Heart left ventricle (tissue), 16 donors: Measurements from ENCODE around the gene EXOC4. TPM values are rescaled to one million over a fixed set of nuclear protein-coding genes. Genes with fewer than 3 reads are reported as not detected.

Experiments
- ATAC-seq, 4 donors: fragments of 200-7000 bp; cut with Tn5 transposase; one replicate each; pipeline ENCODE4 v1.9.1; 2020 to 2022; ENCODE audit warnings: moderate library complexity in 4 of 4, mild to moderate bottlenecking in 3 of 4, moderate number of reproducible peaks in 1 of 4
- DNase-seq, 5 donors: peaks; one replicate each; pipeline ENCODE4 v3.0.0-alpha.2; 2020
- H3K27ac ChIP-seq, 12 donors: fragments of 200-600 bp; sonication (generic) in 4 of 12; one replicate each; pipeline versions ENCODE4 v1.5.0 to v1.8.0; 2016 to 2022; ENCODE audit warnings: mild to moderate bottlenecking in 2 of 12
- H3K27me3 ChIP-seq, 9 donors: fragments of 200-600 bp; sonication (generic) in 2 of 9; one replicate each; pipeline versions ENCODE4 v1.5.1 to v1.8.0; 2016 to 2022; ENCODE audit warnings: mild to moderate bottlenecking in 3 of 9
- H3K36me3 ChIP-seq, 9 donors: fragments of 200-600 bp; sonication (generic) in 2 of 9; one replicate each; pipeline versions ENCODE4 v1.5.0 to v1.8.0; 2018 to 2022; ENCODE audit warnings: mild to moderate bottlenecking in 2 of 9
- H3K4me1 ChIP-seq, 12 donors: fragments of 200-600 bp; sonication (generic) in 4 of 12; one replicate each; pipeline versions ENCODE4 v1.5.0 to v1.8.0; 2016 to 2022; ENCODE audit warnings: mild to moderate bottlenecking in 3 of 12
- H3K4me3 ChIP-seq, 12 donors: fragments of 200-600 bp; sonication (generic) in 4 of 12; one replicate each; pipeline versions ENCODE4 v1.5.0 to v1.8.0; 2017 to 2022; ENCODE audit warnings: mild to moderate bottlenecking in 9 of 12, moderate library complexity in 4 of 12
- H3K9me3 ChIP-seq, 12 donors: fragments of 200-600 bp; sonication (generic) in 4 of 12; one replicate each; pipeline versions ENCODE4 v1.5.0 to v1.8.0; 2016 to 2022; ENCODE audit warnings: mild to moderate bottlenecking in 1 of 12
- CTCF ChIP-seq, 12 donors: fragments of 200-600 bp; sonication (generic) in 4 of 12; IDR thresholded peaks; one replicate each; pipeline versions ENCODE4 v1.5.0 to v1.8.0; 2018 to 2022; ENCODE audit warnings: antibody characterized with exemption in 12 of 12, mild to moderate bottlenecking in 5 of 12
- POLR2A ChIP-seq, 2 donors: fragments of 450-650 bp; IDR thresholded peaks; one replicate each; pipeline ENCODE4 v1.6.1; 2017; ENCODE audit warnings: antibody characterized with exemption in 2 of 2, mild to moderate bottlenecking in 2 of 2, moderate library complexity in 2 of 2
- WGBS, 4 donors: extraction: QIAGEN DNeasy Blood & Tissue Kit in 2 of 4; methylation state at CpG; one replicate each; pipeline versions ENCODE4 v1.1.5 to v1.1.7; 2013 to 2018; 5-methylcytosine and 5-hydroxymethylcytosine counted together
- intact Hi-C, 10 donors: fragments of 100-400 bp; cut with DNase I; formaldehyde crosslinking; loops; one replicate each; pipeline versions ENCODE4 v1.11.1 to v1.14.2; 2022
- polyA plus RNA-seq, 2 donors: library from polyadenylated mRNA; stranded (reverse); fragments of 200-250 nt; gene quantifications; one replicate each; pipeline ENCODE4 v1.2.3, GENCODE V29; 2013
- total RNA-seq, 9 donors: library from RNA; depleted of rRNA in 2 of 9; stranded (reverse); fragments of >200 nt in 2 of 9; fragmentation: NEBNext Ultra II Directional in 3 of 9; extraction: Animal tissue kit (Norgen Biotek cat#: 25700) in 3 of 9; gene quantifications; one replicate each; pipeline versions ENCODE4 v1.1.0 to v1.2.4, GENCODE V29; 2016 to 2023
- donor health status: ischemic (EF 13 %, LVEDD 7.1; RV severe dilation, severe dysfunction).
- donor health status: healthy with polysubstance abuse.
- donor health status: DM: no; HTN: yes; CAD: no.
- donor health status: DM: no; HTN: no; CAD: no.
- donor health status: ischemic (EF 25% LVEDD 6.9; RV normal size, moderate dysfunction).
- donor health status: ischemic (EF 25% LVEDD 5.7; RV mildly dilated, moderate dysfunction).
- donor health status: healthy.
- donor health status: DM: yes; HTN: yes; CAD: no.
- donor health status: ischemic (EF 35%, LVEDD 5.7; RV mildly dilated, moderate dysfunction).
- donor health status: nonischemic (EF 11% LVEDD 7.7; RV severe dilation, severe dysfunction).
- donor health status: DM: yes; HTN: yes; CAD: no.
- donor health status: PGD.
- donor health status: ischemic (EF 29% LVEDD 5.4; RV normal size, mild dysfunction).
- donor health status: nonischemic (EF 23%, LVEDD 6.1; RV moderate dilation, normal function).

Gene EXOC4
- total and polyA plus RNA-seq, 11 donors = 8.8 to 61.2 (median 33.8) TPM

DNA sequence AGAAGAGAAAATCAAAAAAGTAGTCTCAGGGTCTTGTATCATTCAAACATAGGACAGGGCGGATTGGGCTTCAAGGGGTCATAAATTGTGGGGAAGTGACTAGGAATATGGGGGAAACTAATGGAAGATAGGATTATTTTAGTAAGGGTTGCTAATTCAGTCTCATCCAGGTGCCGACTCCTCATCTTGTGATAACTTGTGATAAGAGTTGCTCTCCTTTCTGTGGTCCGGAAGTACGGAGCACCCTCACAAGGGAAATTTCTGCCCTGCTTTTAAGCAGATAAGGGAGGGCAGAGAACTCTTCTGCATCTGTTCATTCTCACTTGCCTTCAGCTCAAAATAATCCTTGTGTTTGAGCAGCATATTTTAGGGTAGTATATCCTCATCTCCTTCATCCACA lies 437.9 kb downstream of the EXOC4 start:
- no peak overlapping the region for H3K27ac ChIP-seq
- H3K9me3 ChIP-seq = no peaks in the 10 kb centered on the region
- intact Hi-C loops = no loop called here
- H3K4me1 ChIP-seq = peaks cover 0 to 45% (median 22%) of the 10 kb centered on the region in 12 donors
- DNase-seq (no peak), ATAC-seq (no peak)
- 48 to 73% (median 58%) methylated on average over 4 of the region's 4 CpGs for WGBS, 4 donors
- H3K27me3 ChIP-seq = no peaks in the 10 kb centered on the region
- no peaks in the 10 kb centered on the region for H3K36me3 ChIP-seq
- no peak overlapping the region for H3K4me3 ChIP-seq
- no peak for TF ChIP-seq POLR2A (IDR thresholded peaks at IDR 0.05)
- TF ChIP-seq CTCF (IDR thresholded peaks at IDR 0.05) = no peak

DNA sequence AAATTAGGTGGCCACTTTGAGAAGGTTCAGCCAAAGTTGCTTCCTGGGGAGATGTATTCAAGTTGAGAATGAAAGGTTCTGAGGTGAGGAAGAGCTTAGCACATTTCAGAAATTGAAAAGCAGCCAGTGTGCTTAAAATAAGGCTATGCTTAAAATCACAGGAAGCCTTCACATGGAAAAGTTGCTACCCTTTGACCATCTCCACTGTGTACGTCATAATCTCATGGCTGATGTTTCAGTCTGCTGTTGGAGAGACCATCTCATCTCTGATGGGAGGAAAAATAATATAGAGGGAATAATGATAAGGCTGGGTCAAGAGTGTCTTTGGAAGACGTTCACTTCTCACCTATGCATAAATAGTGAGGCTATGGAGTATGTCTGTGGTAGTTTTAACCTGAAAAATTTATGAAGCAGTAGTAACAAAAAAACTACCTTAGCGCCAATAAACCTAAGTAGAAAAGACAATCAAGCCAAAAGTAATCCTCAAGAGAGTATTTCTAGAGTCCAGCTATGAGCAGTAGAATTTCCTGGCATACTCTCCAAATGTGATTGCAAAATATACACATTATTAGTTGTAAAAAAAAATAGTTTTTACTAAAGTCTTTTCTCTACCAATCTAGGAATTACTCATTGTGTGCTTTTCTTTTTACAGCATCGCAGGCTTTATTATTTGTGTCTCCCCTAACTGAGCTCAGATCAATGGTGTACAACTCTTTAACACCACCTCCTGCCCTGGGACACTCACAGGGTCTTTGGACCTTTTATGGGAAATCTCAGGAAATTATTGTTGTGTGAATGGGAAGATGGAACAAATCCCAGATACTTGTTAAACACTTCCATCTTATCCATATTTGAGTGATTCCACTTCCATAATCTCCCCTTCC lies 439.1 kb downstream of the EXOC4 start:
- DNase-seq = no peak
- Histone ChIP-seq H3K27ac (no peak overlapping the region), H3K36me3 (no peaks in the 10 kb centered on the region), H3K4me1 (peaks cover 0 to 45% (median 22%) of the 10 kb centered on the region in 12 donors), H3K27me3 (no peaks in the 10 kb centered on the region), H3K4me3 (no peak overlapping the region), H3K9me3 (no peaks in the 10 kb centered on the region)
- WGBS, 4 donors = 59 to 66% (median 65%) methylated on average over 4 of the region's 4 CpGs
- ATAC-seq = peak in 2 of 4 donors; percentile 33 to 37
- no peak for TF ChIP-seq CTCF (IDR thresholded peaks at IDR 0.05)
- TF ChIP-seq POLR2A (IDR thresholded peaks at IDR 0.05) = no peak
- intact Hi-C loops = no loop called here

- peaks cover 0 to 44% (median 22%) of the 10 kb centered on the region in 12 donors for H3K4me1 ChIP-seq
- no peaks in the 10 kb centered on the region for H3K36me3 ChIP-seq
- 91 to 93% (median 92%) methylated on average over 5 of the region's 5 CpGs for WGBS, 4 donors
- H3K9me3 ChIP-seq = no peaks in the 10 kb centered on the region
- H3K4me3 ChIP-seq = no peak overlapping the region
- no peak overlapping the region for H3K27ac ChIP-seq
- ATAC-seq = no peak
- DNase-seq = no peak
- H3K27me3 ChIP-seq = no peaks in the 10 kb centered on the region
- intact Hi-C loops = no loop called here
- TF ChIP-seq POLR2A (IDR thresholded peaks at IDR 0.05) = no peak
- TF ChIP-seq CTCF (IDR thresholded peaks at IDR 0.05) = no peak
These were observed 440.4 kb downstream of the EXOC4 start for GRCh38 chr7:133693281-133693680.

DNA sequence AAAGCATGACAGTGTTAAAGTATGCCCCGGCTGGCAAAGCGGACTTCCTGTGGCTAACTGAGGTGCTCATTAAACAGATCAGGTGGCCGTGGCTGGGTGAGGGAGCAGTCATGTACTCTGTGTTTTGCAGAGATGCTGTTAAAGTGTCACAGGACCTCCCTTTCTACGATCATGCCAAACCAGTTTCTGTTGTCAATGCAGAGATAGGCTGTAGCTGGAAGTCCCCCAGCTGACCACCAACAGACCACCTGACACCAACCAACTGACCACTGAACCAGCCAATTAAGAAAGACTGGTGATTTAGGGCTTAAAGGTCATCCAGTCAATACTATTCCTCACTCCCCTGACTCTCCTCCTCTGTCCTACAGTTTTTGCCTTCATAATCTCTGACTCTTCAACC lies 443.2 kb downstream of the EXOC4 start:
- no peak for DNase-seq
- WGBS, 4 donors = 63 to 95% (median 92%) methylated on average over 4 of the region's 4 CpGs
- Histone ChIP-seq H3K9me3 (no peaks in the 10 kb centered on the region), H3K4me3 (no peak overlapping the region), H3K36me3 (no peaks in the 10 kb centered on the region), H3K4me1 (peaks cover 0 to 17% (median 5%) of the 10 kb centered on the region in 12 donors), H3K27me3 (no peaks in the 10 kb centered on the region), H3K27ac (no peak overlapping the region)
- TF ChIP-seq POLR2A (IDR thresholded peaks at IDR 0.05) (no peak), CTCF (IDR thresholded peaks at IDR 0.05) (no peak)
- ATAC-seq = no peak
- intact Hi-C loops = no loop called here
